GM18505 (cell line): ENCODE results near the gene PRKAG2.

ENCODE experiments used
- ATAC-seq: cut with Tn5 transposase; IDR thresholded peaks from one replicate; pipeline ENCODE4 v1.9.1; 2021; ENCODE audit not compliant: unreplicated experiment
- POLR2A ChIP-seq: IDR thresholded peaks from 4 replicates; pipeline ENCODE4 v1.6.1; 2011; ENCODE audit warnings: borderline replicate concordance; ENCODE audit not compliant: insufficient read depth, insufficient read length; ENCODE audit errors: extremely low read depth

Gene PRKAG2

DNA sequence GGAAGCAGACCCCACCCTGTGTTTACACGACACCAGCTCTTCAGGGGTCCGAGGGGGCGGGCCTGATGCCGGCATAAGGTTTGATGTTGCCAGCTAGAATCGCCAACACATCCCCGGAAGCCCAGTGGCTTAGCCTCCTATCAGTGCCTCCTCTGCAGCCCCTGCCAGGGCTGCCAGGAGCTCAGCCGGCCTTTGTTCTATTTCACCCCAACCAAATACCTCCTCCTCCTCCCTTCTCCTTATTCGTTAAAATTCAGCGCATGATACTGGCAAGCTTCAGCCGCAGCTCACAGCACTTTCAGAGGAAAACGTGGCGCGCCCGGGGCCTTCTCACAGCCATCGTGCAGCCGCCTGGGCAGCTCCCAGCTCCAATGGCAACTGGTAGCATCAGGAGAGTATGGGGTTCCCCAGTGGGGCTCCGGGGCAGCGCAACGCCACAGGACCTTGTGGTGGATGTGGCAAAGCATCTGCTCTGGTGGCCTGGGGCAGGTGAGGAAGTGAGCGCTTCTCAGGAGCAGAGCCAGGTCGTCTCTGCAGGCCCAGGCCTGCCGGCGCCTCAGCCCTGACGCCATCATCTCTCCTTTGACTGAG lies 180.9 kb downstream of the PRKAG2 start:
- no peak for TF ChIP-seq POLR2A
- no peak for ATAC-seq

DNA sequence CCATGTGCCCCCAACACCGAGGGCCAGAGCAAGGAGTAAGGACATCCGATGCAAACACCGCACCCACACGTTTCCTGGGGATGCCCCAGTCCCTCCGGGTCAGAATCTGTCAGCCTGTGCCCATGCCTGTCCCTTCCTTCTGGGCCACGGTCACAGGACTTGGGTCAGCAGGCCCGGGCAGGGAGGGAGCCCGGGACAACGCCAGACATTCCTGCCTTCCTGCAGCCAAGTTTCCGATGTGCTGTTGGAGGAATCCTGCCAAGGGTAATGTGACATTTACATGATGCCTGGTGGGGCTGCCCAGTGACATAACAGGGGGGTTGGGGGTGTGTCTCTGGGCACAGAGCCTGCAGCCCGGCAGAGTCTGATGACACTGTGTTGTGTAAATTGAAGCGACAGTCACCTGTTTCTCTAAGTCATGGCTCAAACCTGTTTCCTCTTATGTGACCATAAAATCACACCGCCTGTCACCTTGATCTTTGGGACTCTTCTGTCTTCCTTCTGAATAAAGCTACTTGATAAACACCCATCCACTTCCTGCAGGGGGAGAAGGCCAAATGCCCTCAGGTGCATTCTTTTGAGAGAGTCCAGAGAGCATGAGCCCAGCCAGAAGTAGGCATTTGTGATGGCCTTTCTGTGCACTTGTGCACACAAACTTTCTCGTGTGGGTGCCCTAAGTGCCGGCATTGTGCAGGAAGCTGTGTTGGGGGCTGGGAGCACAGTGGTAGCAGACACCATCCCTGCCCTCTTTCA lies 181.9 kb downstream of the PRKAG2 start:
- no peak for TF ChIP-seq POLR2A
- ATAC-seq: no peak

DNA sequence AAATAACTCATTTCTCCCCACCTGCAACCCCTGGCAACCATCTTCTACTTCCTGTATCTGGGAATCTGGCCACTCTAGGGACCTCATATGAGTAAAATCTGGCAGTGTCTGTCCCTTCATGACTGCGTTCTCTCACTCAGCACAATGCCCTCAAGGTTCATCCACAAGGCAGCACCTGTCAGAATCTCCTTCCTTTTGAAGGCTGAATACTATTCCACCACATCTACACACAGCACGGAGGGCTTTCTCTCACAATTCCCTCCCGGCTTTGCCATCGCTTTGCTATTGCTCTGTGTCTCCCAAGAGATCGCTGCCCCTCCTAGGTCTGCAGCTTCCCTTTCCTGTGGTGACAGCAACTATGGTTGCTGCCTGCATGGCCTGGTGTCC lies 182.5 kb downstream of the PRKAG2 start:
- no peak for ATAC-seq
- no peak for TF ChIP-seq POLR2A

DNA sequence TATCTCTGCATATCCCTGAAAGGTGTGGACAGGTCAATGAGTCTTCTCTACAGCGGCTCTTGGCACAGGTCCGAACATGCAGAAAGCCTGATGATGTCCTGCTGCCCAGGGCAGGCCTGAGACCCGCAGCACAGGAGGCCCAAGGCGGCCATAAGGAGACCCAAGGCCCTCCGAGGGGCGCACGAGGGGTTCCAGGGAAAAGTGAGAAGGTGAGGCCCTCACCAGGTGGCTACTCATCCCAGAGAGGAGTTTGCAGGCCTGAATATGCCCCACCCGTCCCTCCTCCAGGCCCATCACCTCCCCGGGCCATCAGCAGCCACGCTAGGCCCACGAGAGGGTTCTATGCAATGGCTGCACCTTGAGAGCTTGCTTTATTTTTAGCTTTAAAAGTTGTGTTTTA lies 183.8 kb downstream of the PRKAG2 start:
- TF ChIP-seq POLR2A: no peak
- no peak for ATAC-seq

DNA sequence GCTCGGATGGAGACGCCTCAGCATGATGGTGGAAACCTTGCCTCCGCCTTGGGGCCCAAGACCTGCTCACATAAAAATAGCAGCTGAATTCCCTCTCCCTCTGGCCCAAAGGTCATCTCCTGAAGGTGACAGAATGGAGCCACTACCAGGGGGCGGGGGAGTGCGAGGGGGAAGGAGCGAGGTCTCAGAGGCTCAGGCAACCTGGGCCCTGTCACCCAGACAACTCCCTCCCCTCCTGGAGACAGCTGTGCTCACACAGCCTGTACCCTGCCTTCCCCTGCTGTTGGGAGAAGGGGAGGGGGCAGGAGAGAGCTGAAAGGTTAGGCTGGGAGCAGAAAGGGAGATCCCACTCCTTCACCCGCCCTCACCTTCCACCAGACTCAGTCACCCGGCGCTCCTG lies 184.2 kb downstream of the PRKAG2 start:
- no peak for ATAC-seq
- no peak for TF ChIP-seq POLR2A

DNA sequence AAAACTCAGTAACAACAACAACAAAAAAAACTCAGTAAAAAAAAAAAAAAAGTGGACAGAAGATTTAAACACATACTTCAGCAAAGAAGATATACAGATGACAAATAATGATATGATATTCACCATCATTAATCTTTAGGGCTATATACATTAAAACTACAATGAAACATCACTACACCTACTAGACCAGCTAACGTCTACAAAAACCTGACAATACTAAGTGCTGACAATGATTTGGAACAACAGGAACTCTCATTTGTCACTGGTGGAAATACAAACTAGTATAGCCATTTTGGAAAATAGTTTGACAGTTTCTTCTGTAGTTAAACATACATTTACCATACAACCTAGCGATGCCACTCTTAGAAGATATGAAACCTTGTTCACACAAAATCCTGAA lies 185.5 kb downstream of the PRKAG2 start:
- ATAC-seq: no peak
- no peak for TF ChIP-seq POLR2A

DNA sequence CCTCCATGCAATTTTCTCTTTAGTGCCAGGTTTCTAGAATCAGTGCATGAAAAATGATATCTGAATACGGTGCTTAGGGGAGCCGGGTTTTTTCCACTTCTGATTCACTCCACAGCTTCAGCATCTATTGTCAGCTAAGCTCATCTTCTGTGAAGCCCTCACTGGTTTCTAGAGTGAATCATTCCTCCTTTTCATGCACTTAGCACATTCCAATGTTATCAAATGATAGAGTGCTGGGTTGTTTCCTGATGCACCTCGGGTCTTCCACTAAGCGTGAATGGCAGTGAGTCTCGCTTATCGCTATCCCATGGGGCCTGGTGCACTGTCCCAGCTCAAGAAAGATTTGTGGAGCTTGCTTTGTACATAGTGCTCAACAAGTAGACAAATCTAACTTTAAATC lies 186.3 kb downstream of the PRKAG2 start:
- no peak for TF ChIP-seq POLR2A
- ATAC-seq: no peak

DNA sequence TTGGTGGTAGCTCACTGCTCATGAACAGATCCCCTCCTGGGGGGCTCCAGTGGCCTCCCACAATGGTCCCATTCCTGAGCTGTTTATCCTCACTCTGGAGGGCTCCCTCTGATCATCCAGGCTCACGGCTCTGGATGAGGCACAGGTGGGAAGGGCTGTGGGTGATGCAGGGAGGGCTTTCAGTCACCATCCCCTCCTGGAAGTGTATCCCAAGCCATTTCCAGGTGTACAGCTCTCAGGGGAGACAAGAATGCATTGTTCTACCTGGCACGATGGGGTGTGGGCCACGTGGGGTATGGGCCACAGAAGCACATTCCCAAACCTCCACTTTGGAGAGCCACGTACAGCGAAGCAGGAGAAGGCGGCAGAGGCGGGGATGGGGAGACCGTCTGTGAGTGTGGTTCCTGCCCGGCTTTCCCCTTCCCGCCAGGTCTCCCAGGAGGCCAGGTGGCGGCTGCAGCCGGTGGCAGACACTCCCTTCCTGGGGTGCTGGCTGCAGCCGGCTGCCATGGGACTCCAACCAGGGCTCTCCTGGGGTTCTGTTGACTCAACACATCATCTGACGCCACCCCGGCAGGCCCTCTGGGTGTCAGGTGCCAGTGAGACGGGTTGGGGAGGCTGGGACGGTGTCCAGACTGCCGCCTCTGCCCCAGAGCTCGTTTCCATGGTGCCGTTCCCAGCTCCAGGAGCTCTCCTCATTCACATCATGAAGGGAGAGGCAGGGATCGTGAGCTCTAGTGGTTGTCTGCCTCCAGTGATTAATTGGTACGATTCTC lies 187.5 kb downstream of the PRKAG2 start:
- ATAC-seq: no peak
- TF ChIP-seq POLR2A: no peak

DNA sequence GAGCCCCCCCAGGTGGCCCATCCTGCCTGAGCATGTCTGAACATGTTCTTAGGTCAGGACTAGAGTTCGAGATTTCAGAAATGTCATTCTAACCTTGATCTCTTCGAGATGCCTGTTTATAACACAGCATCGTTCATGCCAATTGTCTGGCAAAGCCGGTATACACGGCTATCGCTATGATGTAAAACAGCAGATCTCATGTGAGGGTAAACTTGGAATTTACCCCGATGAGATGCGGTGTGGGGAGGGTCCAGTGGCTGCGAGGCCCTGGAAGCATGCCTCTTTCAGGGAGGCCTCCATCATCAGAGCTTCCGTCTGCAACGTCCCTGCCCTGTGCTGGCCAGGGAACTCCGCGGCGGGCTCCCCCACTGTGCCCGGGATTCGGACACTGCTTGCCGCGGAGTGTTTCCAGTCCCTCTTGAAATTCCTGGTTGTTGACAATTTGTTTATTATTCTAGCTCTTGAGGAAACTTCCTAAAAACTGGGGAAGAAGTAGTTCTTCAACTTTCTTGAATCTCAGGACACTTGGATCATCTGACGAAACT lies 188.6 kb downstream of the PRKAG2 start:
- TF ChIP-seq POLR2A: no peak
- no peak for ATAC-seq

DNA sequence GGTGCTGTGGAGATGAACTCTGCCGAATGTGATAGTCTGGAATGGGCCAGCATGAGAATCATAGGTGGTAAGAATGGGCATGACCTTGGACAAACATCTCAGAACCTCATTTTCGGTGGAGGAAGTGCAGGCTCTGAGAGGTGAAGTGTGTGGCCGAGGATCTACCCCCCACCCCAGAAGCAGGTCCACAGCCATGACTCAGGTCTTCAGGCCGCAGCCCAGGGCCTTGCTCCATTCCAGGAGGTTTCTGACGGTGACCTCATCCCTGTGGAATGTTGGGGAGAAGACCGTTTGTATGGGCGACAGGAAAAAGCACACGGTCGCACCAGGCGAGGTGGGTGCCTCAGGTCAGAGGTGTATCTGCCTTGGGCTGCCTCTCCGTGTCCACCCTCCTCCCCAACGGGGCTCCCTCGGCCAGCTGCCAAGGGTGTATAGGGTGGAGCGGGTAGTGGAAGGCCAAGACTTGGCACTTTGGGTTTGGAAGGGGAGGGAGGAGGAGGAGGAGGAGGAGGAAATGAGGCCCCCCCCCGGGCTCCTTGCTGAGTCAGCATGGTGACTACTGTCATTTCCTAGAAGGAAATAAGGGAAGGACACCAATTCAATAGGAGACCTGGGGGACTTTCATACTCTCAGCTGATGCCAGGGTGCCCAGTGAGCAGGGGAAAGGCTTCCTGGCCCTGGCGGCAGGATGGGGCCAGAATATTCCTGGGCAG lies 189.2 kb downstream of the PRKAG2 start:
- no peak for ATAC-seq
- no peak for TF ChIP-seq POLR2A

DNA sequence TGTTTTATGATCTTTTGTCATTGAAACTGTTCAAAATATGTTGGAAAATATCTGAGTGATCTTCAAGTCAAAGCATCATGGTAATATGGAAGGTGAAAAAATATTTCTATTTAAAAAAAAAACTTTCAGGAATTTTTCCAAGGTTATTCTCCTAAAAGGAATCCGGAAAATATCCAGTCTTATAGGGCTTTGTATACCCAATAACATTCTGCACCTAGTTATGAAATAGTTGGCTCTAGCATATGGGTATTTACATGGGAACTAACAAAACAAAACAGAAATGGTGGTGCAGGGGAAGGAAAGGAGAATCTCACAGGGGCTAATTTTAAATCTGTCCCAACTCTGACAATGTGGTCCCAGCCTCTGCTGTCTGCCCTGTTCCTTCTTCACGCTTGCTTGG lies 190.1 kb downstream of the PRKAG2 start:
- TF ChIP-seq POLR2A: no peak

DNA sequence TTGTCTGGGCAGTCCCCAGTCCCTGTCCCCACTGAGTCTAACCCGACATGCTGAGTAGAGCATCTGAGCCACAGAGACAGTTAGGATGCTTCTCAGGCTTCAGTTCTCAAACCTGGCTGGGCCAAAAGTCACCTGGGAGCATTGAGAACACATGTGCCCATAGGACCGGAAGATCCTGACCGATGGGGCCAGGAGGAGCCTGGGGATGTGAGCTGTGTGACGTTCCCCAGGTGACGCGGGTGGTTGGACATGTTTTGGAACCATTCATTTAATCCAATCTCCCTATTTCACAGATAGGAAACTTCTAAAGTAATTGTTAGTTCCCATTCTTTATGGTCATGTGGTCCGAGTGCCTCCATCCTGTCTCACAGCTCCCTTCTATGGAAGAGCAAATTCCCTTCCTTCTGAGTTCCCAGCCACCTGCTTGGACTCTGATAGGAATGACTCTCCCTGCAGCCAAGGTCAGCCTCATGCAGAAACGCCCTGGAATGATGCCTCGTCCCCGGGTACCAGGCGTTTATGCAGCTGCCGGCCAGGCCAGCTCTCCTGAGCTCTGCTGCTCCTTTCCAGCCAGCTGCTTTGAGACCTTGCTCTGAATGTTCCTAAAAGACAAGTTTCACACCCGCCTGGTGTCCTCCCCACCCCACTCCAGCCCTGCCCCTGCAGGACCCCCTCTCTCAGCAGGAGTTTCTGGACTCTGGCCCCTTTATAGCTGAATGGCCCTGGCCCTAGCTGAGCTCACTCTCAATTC lies 190.7 kb downstream of the PRKAG2 start:
- TF ChIP-seq POLR2A: no peak
- ATAC-seq: no peak

More for the DNA sequence above, 190.1 kb downstream of the PRKAG2 start:
- ATAC-seq: no peak
